ENCODE results near the gene ALDH1L1.

DNA sequence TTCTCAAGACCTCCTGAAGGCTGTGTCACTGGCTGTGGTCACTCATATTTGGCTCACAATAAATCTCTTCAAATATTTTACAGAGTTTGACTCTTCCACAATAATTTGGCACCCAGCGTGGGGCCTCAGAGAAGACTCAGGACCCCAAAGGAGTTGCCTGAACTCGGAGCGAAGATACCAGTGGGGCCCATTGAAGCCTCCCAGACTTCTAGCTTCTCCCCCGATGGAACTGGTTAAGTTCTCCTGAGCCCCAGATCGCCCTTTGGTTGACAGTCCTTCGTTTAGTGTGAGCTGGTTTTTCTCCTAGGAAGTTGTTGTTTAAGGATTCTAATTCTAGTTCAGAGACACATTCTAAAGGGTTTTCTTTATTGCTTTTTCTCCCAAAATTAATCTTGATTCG lies 95.1 kb downstream of the ALDH1L1 start:
- TF ChIP-seq EP300 (IDR thresholded peaks at IDR 0.05) = no peak
- TF ChIP-seq, protein P1, sequence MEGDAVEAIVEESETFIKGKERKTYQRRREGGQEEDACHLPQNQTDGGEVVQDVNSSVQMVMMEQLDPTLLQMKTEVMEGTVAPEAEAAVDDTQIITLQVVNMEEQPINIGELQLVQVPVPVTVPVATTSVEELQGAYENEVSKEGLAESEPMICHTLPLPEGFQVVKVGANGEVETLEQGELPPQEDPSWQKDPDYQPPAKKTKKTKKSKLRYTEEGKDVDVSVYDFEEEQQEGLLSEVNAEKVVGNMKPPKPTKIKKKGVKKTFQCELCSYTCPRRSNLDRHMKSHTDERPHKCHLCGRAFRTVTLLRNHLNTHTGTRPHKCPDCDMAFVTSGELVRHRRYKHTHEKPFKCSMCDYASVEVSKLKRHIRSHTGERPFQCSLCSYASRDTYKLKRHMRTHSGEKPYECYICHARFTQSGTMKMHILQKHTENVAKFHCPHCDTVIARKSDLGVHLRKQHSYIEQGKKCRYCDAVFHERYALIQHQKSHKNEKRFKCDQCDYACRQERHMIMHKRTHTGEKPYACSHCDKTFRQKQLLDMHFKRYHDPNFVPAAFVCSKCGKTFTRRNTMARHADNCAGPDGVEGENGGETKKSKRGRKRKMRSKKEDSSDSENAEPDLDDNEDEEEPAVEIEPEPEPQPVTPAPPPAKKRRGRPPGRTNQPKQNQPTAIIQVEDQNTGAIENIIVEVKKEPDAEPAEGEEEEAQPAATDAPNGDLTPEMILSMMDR (IDR thresholded peaks at IDR 0.05) = no peak

Data from stomach (tissue), 4 donors.